ENCODE data around the gene RFLNA. TPM values are rescaled to one million over a fixed set of nuclear protein-coding genes. Genes with fewer than 3 reads are reported as not detected.

The RFLNA gene
- total RNA-seq, 1 experiment from 2014 or later = 1.1 TPM

DNA sequence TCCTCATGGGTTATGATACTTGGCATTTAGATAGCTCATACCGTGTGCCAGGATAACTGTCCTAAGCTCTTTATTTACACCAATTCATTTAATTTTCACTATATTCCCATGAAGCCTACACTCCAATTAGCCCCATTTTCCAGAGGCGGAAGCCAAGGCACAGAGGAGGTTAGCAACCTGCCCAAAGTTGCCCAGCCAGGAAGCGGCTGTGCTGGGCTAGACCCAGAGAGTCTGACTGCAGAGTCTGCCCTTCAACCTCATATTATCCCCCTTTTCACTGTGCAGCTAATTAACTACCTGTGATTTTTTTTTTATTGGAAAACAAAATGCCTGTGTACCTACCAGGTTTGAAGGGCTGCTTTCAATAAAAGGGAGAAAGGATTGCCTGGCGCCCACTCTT, 2.5 kb downstream of the RFLNA start:
- ChIA-PET POLR2A (ENCODE audit: low non-redundant PET) (no interaction called here), CTCF (interaction anchor here (0.8 kb wide), 1 partner anchor 470 kb away, joined by 3 read pairs; no protein-coding TSS in a partner anchor)
- intact Hi-C loops (cut with micrococcal nuclease; ENCODE audit: unreplicated experiment) = no loop called here
- no peaks in the 10 kb centered on the region for H3K4me1 ChIP-seq (ENCODE audit: insufficient read depth, low read length, poor library complexity, severe bottlenecking)
- H3K36me3 ChIP-seq (ENCODE audit: insufficient read depth, low read length, poor library complexity, severe bottlenecking) = no peaks in the 10 kb centered on the region
- no peak overlapping the region for H3K4me3 ChIP-seq (ENCODE audit: low read depth, low read length, poor library complexity, severe bottlenecking)
- H3K9me3 ChIP-seq (ENCODE audit: low read depth, low read length, poor library complexity, severe bottlenecking) = no peaks in the 10 kb centered on the region
- H3K27me3 ChIP-seq (replicated peaks; ENCODE audit: insufficient read depth, low read depth, low read length, poor library complexity) = peaks cover 29% of the 10 kb centered on the region
- BruUV-seq (replicated peaks) = no TSS peak
- no peak overlapping the region for H3K27ac ChIP-seq (ENCODE audit: low read depth, low read length, poor library complexity, severe bottlenecking)
- no peak for TF ChIP-seq EZH2 (IDR thresholded peaks at IDR 0.05; ENCODE audit: borderline replicate concordance, low read depth, low read length, poor library complexity, severe bottlenecking)
- TF ChIP-seq, protein P1, sequence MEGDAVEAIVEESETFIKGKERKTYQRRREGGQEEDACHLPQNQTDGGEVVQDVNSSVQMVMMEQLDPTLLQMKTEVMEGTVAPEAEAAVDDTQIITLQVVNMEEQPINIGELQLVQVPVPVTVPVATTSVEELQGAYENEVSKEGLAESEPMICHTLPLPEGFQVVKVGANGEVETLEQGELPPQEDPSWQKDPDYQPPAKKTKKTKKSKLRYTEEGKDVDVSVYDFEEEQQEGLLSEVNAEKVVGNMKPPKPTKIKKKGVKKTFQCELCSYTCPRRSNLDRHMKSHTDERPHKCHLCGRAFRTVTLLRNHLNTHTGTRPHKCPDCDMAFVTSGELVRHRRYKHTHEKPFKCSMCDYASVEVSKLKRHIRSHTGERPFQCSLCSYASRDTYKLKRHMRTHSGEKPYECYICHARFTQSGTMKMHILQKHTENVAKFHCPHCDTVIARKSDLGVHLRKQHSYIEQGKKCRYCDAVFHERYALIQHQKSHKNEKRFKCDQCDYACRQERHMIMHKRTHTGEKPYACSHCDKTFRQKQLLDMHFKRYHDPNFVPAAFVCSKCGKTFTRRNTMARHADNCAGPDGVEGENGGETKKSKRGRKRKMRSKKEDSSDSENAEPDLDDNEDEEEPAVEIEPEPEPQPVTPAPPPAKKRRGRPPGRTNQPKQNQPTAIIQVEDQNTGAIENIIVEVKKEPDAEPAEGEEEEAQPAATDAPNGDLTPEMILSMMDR (conservative IDR thresholded peaks at IDR 0.05; ENCODE audit: low read depth, low read length) = no peak
- no peak for DNase-seq (ENCODE audit: low spot score)

DNA sequence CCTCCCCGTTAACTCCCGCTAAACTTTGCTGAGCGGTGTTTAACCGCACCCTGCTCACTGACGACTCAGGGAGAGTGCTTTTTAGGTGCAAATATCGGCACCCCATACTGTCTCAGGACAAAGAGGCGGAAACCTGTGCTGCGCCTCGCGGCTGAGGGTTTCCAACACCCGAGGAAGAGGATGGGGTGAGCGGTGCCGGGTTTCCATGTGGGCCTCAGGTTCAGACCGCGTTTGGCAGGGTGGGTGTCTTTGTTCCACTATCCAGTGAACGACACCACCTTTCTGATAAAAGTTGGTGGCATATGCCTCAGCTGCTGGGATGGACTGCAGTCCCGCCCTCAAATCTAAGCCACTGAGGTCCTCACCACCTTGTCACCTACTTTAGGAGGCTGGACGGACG, 3.0 kb downstream of the RFLNA start:
- no TSS peak for BruUV-seq (replicated peaks)
- Histone ChIP-seq H3K4me3 (ENCODE audit: low read depth, low read length, poor library complexity, severe bottlenecking) (no peak overlapping the region), H3K27me3 (replicated peaks; ENCODE audit: insufficient read depth, low read depth, low read length, poor library complexity) (peaks cover 29% of the 10 kb centered on the region), H3K4me1 (ENCODE audit: insufficient read depth, low read length, poor library complexity, severe bottlenecking) (no peaks in the 10 kb centered on the region), H3K36me3 (ENCODE audit: insufficient read depth, low read length, poor library complexity, severe bottlenecking) (no peaks in the 10 kb centered on the region), H3K9me3 (ENCODE audit: low read depth, low read length, poor library complexity, severe bottlenecking) (no peaks in the 10 kb centered on the region), H3K27ac (ENCODE audit: low read depth, low read length, poor library complexity, severe bottlenecking) (no peak overlapping the region)
- TF ChIP-seq, protein P1 (conservative IDR thresholded peaks at IDR 0.05; ENCODE audit: low read depth, low read length) = no peak
- no peak for TF ChIP-seq EZH2 (IDR thresholded peaks at IDR 0.05; ENCODE audit: borderline replicate concordance, low read depth, low read length, poor library complexity, severe bottlenecking)
- DNase-seq (ENCODE audit: low spot score) = no peak
- POLR2A ChIA-PET (ENCODE audit: low non-redundant PET) = no interaction called here
- CTCF ChIA-PET = no interaction called here
- intact Hi-C loops (cut with micrococcal nuclease; ENCODE audit: unreplicated experiment) = no loop called here

DNA sequence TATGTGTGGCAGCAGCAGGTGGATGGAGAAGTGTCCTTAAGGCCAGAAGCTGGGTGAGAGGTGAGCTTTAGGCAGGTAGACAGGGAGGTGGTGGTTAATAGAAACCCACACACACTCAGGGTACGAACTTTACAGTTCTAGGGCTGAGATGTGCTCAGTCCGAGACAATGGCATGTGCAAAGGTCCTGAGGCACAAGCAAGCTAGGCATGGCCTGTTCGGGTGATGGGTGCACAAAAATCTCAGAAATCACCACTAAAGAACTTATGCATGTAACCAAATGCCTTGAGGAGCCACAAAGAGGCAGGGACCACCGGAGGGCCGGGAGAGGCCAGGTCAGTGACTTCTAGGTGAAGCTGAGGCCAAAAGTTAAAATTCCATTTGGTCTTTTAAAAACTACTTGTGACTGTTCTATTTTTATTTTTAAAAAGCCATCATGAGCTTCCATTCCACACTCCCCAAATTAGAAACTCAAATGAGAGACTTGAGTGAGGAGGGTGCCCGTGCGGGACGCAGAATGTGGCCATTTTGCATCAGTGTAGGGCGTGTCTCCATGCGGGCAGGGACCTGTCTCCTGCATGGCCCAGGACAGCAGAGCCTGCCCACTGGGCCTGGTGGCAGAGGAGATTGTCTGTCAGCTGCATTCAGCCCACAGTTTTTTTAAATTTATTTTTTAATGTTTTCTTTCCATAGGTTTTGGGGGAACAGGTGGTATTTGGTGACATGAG, 4.0 kb downstream of the RFLNA start:
- no peak overlapping the region for H3K27ac ChIP-seq (ENCODE audit: low read depth, low read length, poor library complexity, severe bottlenecking)
- H3K4me1 ChIP-seq (ENCODE audit: insufficient read depth, low read length, poor library complexity, severe bottlenecking) = no peaks in the 10 kb centered on the region
- intact Hi-C loops (cut with micrococcal nuclease; ENCODE audit: unreplicated experiment) = no loop called here
- H3K27me3 ChIP-seq (replicated peaks; ENCODE audit: insufficient read depth, low read depth, low read length, poor library complexity) = peaks cover 29% of the 10 kb centered on the region
- no peak overlapping the region for H3K4me3 ChIP-seq (ENCODE audit: low read depth, low read length, poor library complexity, severe bottlenecking)
- ChIA-PET CTCF (no interaction called here), POLR2A (ENCODE audit: low non-redundant PET) (no interaction called here)
- no TSS peak for BruUV-seq (replicated peaks)
- no peak for DNase-seq (ENCODE audit: low spot score)
- no peaks in the 10 kb centered on the region for H3K36me3 ChIP-seq (ENCODE audit: insufficient read depth, low read length, poor library complexity, severe bottlenecking)
- H3K9me3 ChIP-seq (ENCODE audit: low read depth, low read length, poor library complexity, severe bottlenecking) = no peaks in the 10 kb centered on the region
- no peak for TF ChIP-seq EZH2 (IDR thresholded peaks at IDR 0.05; ENCODE audit: borderline replicate concordance, low read depth, low read length, poor library complexity, severe bottlenecking)
- TF ChIP-seq, protein P1 (conservative IDR thresholded peaks at IDR 0.05; ENCODE audit: low read depth, low read length) = no peak

Measured in A673 (cell line).